OCI-LY3 (cell line): ENCODE results near the gene ABCD3.
"Not testable (repeated sequence)": the region's sequence is repeated elsewhere in the genome, so short reads cannot be mapped to it uniquely, and the experiment has no call there.

Source experiments
- H2AFZ ChIP-seq: fragments of 200-600, 300-600 bp; shearing (Covaris generic); 2 replicates; pipeline ENCODE4 v1.6.0; 2014; ENCODE audit warnings: antibody characterized with exemption, low read depth, low read length
- H3K27ac ChIP-seq: fragments of 200-600, 300-600 bp; sonication (generic); 2 replicates; pipeline ENCODE4 v1.5.1; 2014; ENCODE audit warnings: mild to moderate bottlenecking, low read length, moderate library complexity, mixed read lengths
- H3K27me3 ChIP-seq: fragments of 200-600, 300-600 bp; sonication (generic); 2 replicates; pipeline ENCODE4 v1.6.1; 2014; ENCODE audit warnings: low read depth, low read length, mixed read lengths
- H3K36me3 ChIP-seq: fragments of 200-600, 300-600 bp; sonication (generic); replicated peaks from 2 replicates; pipeline ENCODE3; 2014; ENCODE audit warnings: low read depth, low read length, mixed read lengths
- H3K4me1 ChIP-seq: fragments of 300-600, 200-600 bp; sonication (generic); 2 replicates; pipeline ENCODE4 v1.6.1; 2014; ENCODE audit warnings: low read length, mixed read lengths
- H3K4me2 ChIP-seq: fragments of 200-600, 300-600 bp; sonication (generic); 2 replicates; pipeline ENCODE4 v1.6.1; 2014; ENCODE audit warnings: low read length, mixed read lengths
- H3K4me3 ChIP-seq: fragments of 300-600, 200-600 bp; sonication (generic); 2 replicates; pipeline ENCODE4 v1.5.1; 2014; ENCODE audit warnings: antibody characterized with exemption, mild to moderate bottlenecking, low read length, moderate library complexity
- H3K79me2 ChIP-seq: fragments of 300-600, 200-600 bp; shearing (Covaris generic); 2 replicates; pipeline ENCODE4 v1.6.1; 2014; ENCODE audit warnings: mild to moderate bottlenecking, low read length, mixed read lengths
- H3K9ac ChIP-seq: fragments of 300-600, 200-600 bp; shearing (Covaris generic); 2 replicates; pipeline ENCODE4 v1.6.0; 2014; ENCODE audit warnings: mild to moderate bottlenecking, low read length, moderate library complexity
- H3K9me3 ChIP-seq: fragments of 200-600, 300-600 bp; shearing (Covaris generic); 2 replicates; pipeline ENCODE4 v1.6.1; 2014; ENCODE audit warnings: low read length, mixed read lengths; ENCODE audit not compliant: insufficient read depth
- H4K20me1 ChIP-seq: fragments of 200-600, 300-600 bp; sonication (generic); 2 replicates; pipeline ENCODE4 v1.6.1; 2016; ENCODE audit warnings: low read length, mixed read lengths; ENCODE audit not compliant: insufficient read depth
- CTCF ChIP-seq: fragments of 200-600, 300-600 bp; sonication (generic); IDR thresholded peaks from 2 replicates; pipeline ENCODE4 v1.5.1; 2014; ENCODE audit warnings: antibody characterized with exemption, low read length, low read depth

ABCD3 gene

GRCh38 chr1:94565901-94566300, 147.7 kb downstream of the ABCD3 start:
- no peaks in the 10 kb centered on the region for H3K4me1 ChIP-seq
- no peaks in the 10 kb centered on the region for H3K79me2 ChIP-seq
- TF ChIP-seq CTCF: no peak
- no peaks in the 10 kb centered on the region for H3K36me3 ChIP-seq
- H4K20me1 ChIP-seq: no peaks in the 10 kb centered on the region
- H3K4me2 ChIP-seq: no peak overlapping the region
- H3K27ac ChIP-seq: no peak overlapping the region
- no peak overlapping the region for H2AFZ ChIP-seq
- no peak overlapping the region for H3K9ac ChIP-seq
- no peaks in the 10 kb centered on the region for H3K9me3 ChIP-seq
- no peak overlapping the region for H3K4me3 ChIP-seq
- H3K27me3 ChIP-seq: no peaks in the 10 kb centered on the region

- not testable (repeated sequence) for H3K27me3 ChIP-seq, H3K27ac ChIP-seq, H3K4me2 ChIP-seq, H2AFZ ChIP-seq, H3K9ac ChIP-seq, H4K20me1 ChIP-seq, H3K79me2 ChIP-seq, H3K9me3 ChIP-seq, H3K4me3 ChIP-seq, H3K36me3 ChIP-seq, H3K4me1 ChIP-seq
These were observed 148.2 kb downstream of the ABCD3 start for GRCh38 chr1:94566436-94566835.

DNA sequence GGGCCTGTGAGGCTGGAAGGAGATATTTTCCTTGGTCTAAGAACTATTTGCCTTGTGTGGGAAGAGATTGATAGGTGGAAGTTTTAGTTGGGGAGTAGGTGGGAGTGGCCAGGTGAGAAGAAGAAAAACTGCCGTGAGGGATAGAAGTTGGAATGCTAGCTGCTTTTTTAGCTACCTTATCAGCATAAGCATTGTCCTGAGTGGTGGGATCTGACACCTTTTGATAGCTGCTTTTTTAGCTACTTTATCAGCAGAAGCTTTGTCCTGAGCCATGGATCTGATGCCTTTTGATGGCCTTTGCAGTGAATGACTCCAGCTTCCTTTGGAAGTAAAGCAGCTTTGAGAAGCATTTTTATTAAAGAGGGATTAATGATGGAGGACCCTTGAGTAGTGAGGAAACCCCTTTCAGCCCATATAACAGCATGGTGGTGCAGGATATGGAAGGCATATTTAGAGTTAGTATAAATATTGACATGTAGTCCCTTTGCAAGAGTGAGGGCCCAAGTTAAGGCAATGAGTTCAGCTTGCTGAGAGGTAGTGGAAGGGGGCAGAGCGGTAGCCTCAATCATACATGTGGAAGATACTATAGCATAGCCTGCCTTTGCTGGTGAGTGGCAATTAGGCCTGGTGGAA, 149.9 kb downstream of the ABCD3 start:
- H3K9me3 ChIP-seq, H3K4me2 ChIP-seq, H3K27ac ChIP-seq, H3K27me3 ChIP-seq, H3K4me1 ChIP-seq, H2AFZ ChIP-seq, H3K4me3 ChIP-seq, H3K79me2 ChIP-seq, H3K36me3 ChIP-seq, H3K9ac ChIP-seq, H4K20me1 ChIP-seq: not testable (repeated sequence)
